ENCODE measurements around the gene IGIP.

Gene IGIP

GRCh38 chr5:140125637-140126036 lies at the start of gene IGIP:
Gene IGIP (plus strand): TSS chr5:140125937. CDS start chr5:140128477, 2,540 bp downstream.
- DNase-seq, result no peak

- DNase-seq, result no peak
Measured at GRCh38 chr5:140076142-140076541, 49.6 kb upstream of the IGIP start.

GRCh38 chr5:140076788-140077187 lies 48.9 kb upstream of the IGIP start:
- no peak for DNase-seq

GRCh38 chr5:140083120-140083519 lies 42.6 kb upstream of the IGIP start:
- no peak for DNase-seq

- no peak for DNase-seq
Measured at GRCh38 chr5:140083650-140084049, 42.1 kb upstream of the IGIP start.

GRCh38 chr5:140084541-140084940 lies 41.2 kb upstream of the IGIP start:
- DNase-seq, result no peak

GRCh38 chr5:140090251-140090650 lies 35.5 kb upstream of the IGIP start:
- DNase-seq, result no peak

GRCh38 chr5:140093179-140093578 lies 32.6 kb upstream of the IGIP start:
- no peak for DNase-seq

- no peak for DNase-seq
Measured at GRCh38 chr5:140093866-140094265, 31.9 kb upstream of the IGIP start.

GRCh38 chr5:140094889-140095288 lies 30.8 kb upstream of the IGIP start:
- DNase-seq, result no peak

- no peak for DNase-seq
Measured at GRCh38 chr5:140101179-140101578, 24.6 kb upstream of the IGIP start.

GRCh38 chr5:140103154-140103553 lies 22.6 kb upstream of the IGIP start:
- no peak for DNase-seq

GRCh38 chr5:140104100-140104499 lies 21.6 kb upstream of the IGIP start:
- DNase-seq, result no peak

GRCh38 chr5:140106101-140106500 lies 19.6 kb upstream of the IGIP start:
- no peak for DNase-seq

- DNase-seq, result no peak
Measured at GRCh38 chr5:140106805-140107311, 18.9 kb upstream of the IGIP start.

GRCh38 chr5:140107312-140108092 lies 18.2 kb upstream of the IGIP start:
- peak; percentile 72 for DNase-seq

- no peak for DNase-seq
Measured at GRCh38 chr5:140108093-140109017, 17.4 kb upstream of the IGIP start.

GRCh38 chr5:140109018-140109758 lies 16.5 kb upstream of the IGIP start:
- no peak for DNase-seq

- DNase-seq, result no peak
Measured at GRCh38 chr5:140109759-140110645, 15.7 kb upstream of the IGIP start.

- DNase-seq, result no peak
Measured at GRCh38 chr5:140110646-140110957, 15.1 kb upstream of the IGIP start.

- no peak for DNase-seq
Measured at GRCh38 chr5:140111011-140111858, 14.5 kb upstream of the IGIP start.

All from NCI-H1105 treated with DMSO at 0.1 percent for 48 hours (cell line).